T-helper 1 cell treated with Interleukin-12 subunit alpha and Interleukin-12 subunit beta and Interleukin-4 antibody, amounts not matched to agents 30 μg/mL and 1 μg/mL, for 36 hours (primary cell): ENCODE measurements around the gene SOX6.

Source experiments
- H3K27ac Mint-ChIP-seq: one replicate; pipeline ENCODE4 v1.8.0; 2021; ENCODE audit warnings: mild to moderate bottlenecking, mixed read lengths
- H3K27me3 Mint-ChIP-seq: one replicate; pipeline ENCODE4 v1.8.0; 2021; ENCODE audit warnings: low read depth, mixed read lengths
- H3K36me3 Mint-ChIP-seq: one replicate; pipeline ENCODE4 v1.8.0; 2021; ENCODE audit warnings: low read depth, mixed read lengths
- H3K4me1 Mint-ChIP-seq: one replicate; pipeline ENCODE4 v1.8.0; 2021; ENCODE audit warnings: low read depth, mixed read lengths
- H3K4me3 Mint-ChIP-seq: one replicate; pipeline ENCODE4 v1.8.0; 2021; ENCODE audit warnings: mild to moderate bottlenecking, moderate library complexity, mixed read lengths
- H3K9me3 Mint-ChIP-seq: one replicate; pipeline ENCODE4 v1.8.0; 2021; ENCODE audit warnings: mixed read lengths

SOX6 gene

GRCh38 chr11:16352707-16353106 is 3.6 kb downstream of the SOX6 start:
- H3K27ac Mint-ChIP-seq = no peak overlapping the region
- H3K4me3 Mint-ChIP-seq = no peak overlapping the region
- H3K9me3 Mint-ChIP-seq = no peaks in the 10 kb centered on the region
- H3K4me1 Mint-ChIP-seq = no peaks in the 10 kb centered on the region
- no peaks in the 10 kb centered on the region for H3K36me3 Mint-ChIP-seq
- H3K27me3 Mint-ChIP-seq = no peaks in the 10 kb centered on the region

GRCh38 chr11:16350125-16350524 is 6.2 kb downstream of the SOX6 start:
- Mint-ChIP-seq H3K27me3 (no peaks in the 10 kb centered on the region), H3K36me3 (no peaks in the 10 kb centered on the region), H3K4me1 (no peaks in the 10 kb centered on the region), H3K4me3 (no peak overlapping the region), H3K9me3 (no peaks in the 10 kb centered on the region), H3K27ac (no peak overlapping the region)

GRCh38 chr11:16347928-16348685 is 8.2 kb downstream of the SOX6 start:
- Mint-ChIP-seq H3K4me1 (no peaks in the 10 kb centered on the region), H3K27ac (no peak overlapping the region), H3K4me3 (no peak overlapping the region), H3K9me3 (no peaks in the 10 kb centered on the region), H3K36me3 (no peaks in the 10 kb centered on the region), H3K27me3 (no peaks in the 10 kb centered on the region)

- H3K4me3 Mint-ChIP-seq = no peak overlapping the region
- H3K27me3 Mint-ChIP-seq = no peaks in the 10 kb centered on the region
- no peak overlapping the region for H3K27ac Mint-ChIP-seq
- no peaks in the 10 kb centered on the region for H3K36me3 Mint-ChIP-seq
- no peaks in the 10 kb centered on the region for H3K4me1 Mint-ChIP-seq
- no peaks in the 10 kb centered on the region for H3K9me3 Mint-ChIP-seq
Measured at GRCh38 chr11:16346975-16347374, 9.4 kb downstream of the SOX6 start.

- no peak overlapping the region for H3K27ac Mint-ChIP-seq
- H3K27me3 Mint-ChIP-seq = no peaks in the 10 kb centered on the region
- no peaks in the 10 kb centered on the region for H3K9me3 Mint-ChIP-seq
- no peak overlapping the region for H3K4me3 Mint-ChIP-seq
- no peaks in the 10 kb centered on the region for H3K4me1 Mint-ChIP-seq
- no peaks in the 10 kb centered on the region for H3K36me3 Mint-ChIP-seq
Measured at GRCh38 chr11:16341853-16342252, 14.5 kb downstream of the SOX6 start.

GRCh38 chr11:16338393-16338792 is 18.0 kb downstream of the SOX6 start:
- Mint-ChIP-seq H3K36me3 (no peaks in the 10 kb centered on the region), H3K27me3 (no peaks in the 10 kb centered on the region), H3K9me3 (no peaks in the 10 kb centered on the region), H3K4me3 (no peak overlapping the region), H3K4me1 (no peaks in the 10 kb centered on the region), H3K27ac (no peak overlapping the region)

- H3K9me3 Mint-ChIP-seq = no peaks in the 10 kb centered on the region
- no peak overlapping the region for H3K4me3 Mint-ChIP-seq
- no peaks in the 10 kb centered on the region for H3K4me1 Mint-ChIP-seq
- no peaks in the 10 kb centered on the region for H3K27me3 Mint-ChIP-seq
- H3K36me3 Mint-ChIP-seq = no peaks in the 10 kb centered on the region
- no peak overlapping the region for H3K27ac Mint-ChIP-seq
Measured at GRCh38 chr11:16337421-16338213, 18.7 kb downstream of the SOX6 start.

- Mint-ChIP-seq H3K4me1 (no peaks in the 10 kb centered on the region), H3K27ac (no peak overlapping the region), H3K27me3 (no peaks in the 10 kb centered on the region), H3K9me3 (no peaks in the 10 kb centered on the region), H3K4me3 (no peak overlapping the region), H3K36me3 (no peaks in the 10 kb centered on the region)
Measured at GRCh38 chr11:16336721-16337120, 19.6 kb downstream of the SOX6 start.

- Mint-ChIP-seq H3K27me3 (no peaks in the 10 kb centered on the region), H3K9me3 (no peaks in the 10 kb centered on the region), H3K36me3 (no peaks in the 10 kb centered on the region), H3K4me1 (no peaks in the 10 kb centered on the region), H3K4me3 (no peak overlapping the region), H3K27ac (no peak overlapping the region)
Measured at GRCh38 chr11:16336204-16336603, 20.1 kb downstream of the SOX6 start.

GRCh38 chr11:16335236-16335962 is 20.9 kb downstream of the SOX6 start:
- no peak overlapping the region for H3K4me3 Mint-ChIP-seq
- no peaks in the 10 kb centered on the region for H3K9me3 Mint-ChIP-seq
- no peaks in the 10 kb centered on the region for H3K36me3 Mint-ChIP-seq
- no peak overlapping the region for H3K27ac Mint-ChIP-seq
- no peaks in the 10 kb centered on the region for H3K4me1 Mint-ChIP-seq
- H3K27me3 Mint-ChIP-seq = no peaks in the 10 kb centered on the region

GRCh38 chr11:16326679-16327297 is 29.6 kb downstream of the SOX6 start:
- Mint-ChIP-seq H3K9me3 (peaks cover 2% of the 10 kb centered on the region), H3K4me1 (no peaks in the 10 kb centered on the region), H3K36me3 (no peaks in the 10 kb centered on the region), H3K4me3 (no peak overlapping the region), H3K27me3 (no peaks in the 10 kb centered on the region), H3K27ac (no peak overlapping the region)

GRCh38 chr11:16322190-16322589 is 34.2 kb downstream of the SOX6 start:
- Mint-ChIP-seq H3K4me3 (no peak overlapping the region), H3K27me3 (no peaks in the 10 kb centered on the region), H3K9me3 (peaks cover 2% of the 10 kb centered on the region), H3K4me1 (no peaks in the 10 kb centered on the region), H3K36me3 (no peaks in the 10 kb centered on the region), H3K27ac (no peak overlapping the region)

GRCh38 chr11:16321148-16321547 is 35.2 kb downstream of the SOX6 start:
- H3K27ac Mint-ChIP-seq = no peak overlapping the region

GRCh38 chr11:16318320-16318719 is 38.0 kb downstream of the SOX6 start:
- Mint-ChIP-seq H3K27me3 (no peaks in the 10 kb centered on the region), H3K4me1 (no peaks in the 10 kb centered on the region), H3K27ac (no peak overlapping the region), H3K36me3 (no peaks in the 10 kb centered on the region), H3K4me3 (no peak overlapping the region), H3K9me3 (no peaks in the 10 kb centered on the region)

More at GRCh38 chr11:16321148-16321547, 35.2 kb downstream of the SOX6 start:
- Mint-ChIP-seq H3K4me3 (no peak overlapping the region), H3K4me1 (no peaks in the 10 kb centered on the region), H3K27me3 (no peaks in the 10 kb centered on the region), H3K36me3 (no peaks in the 10 kb centered on the region), H3K9me3 (peaks cover 2% of the 10 kb centered on the region)
